COLO829 (cell line): ENCODE measurements around the gene SPOP.
"Not testable (repeated sequence)": the region's sequence is repeated elsewhere in the genome, so short reads cannot be mapped to it uniquely, and the experiment has no call there.

Experiments
- DNase-seq: peaks from one replicate; pipeline ENCODE4 v3.0.0; 2012; ENCODE audit warnings: low spot score

SPOP gene

GRCh38 chr17:49647256-49647585 lies 30.7 kb downstream of the SPOP start:
- no peak for DNase-seq

- no peak for DNase-seq
Observed at GRCh38 chr17:49646391-49647255, 31.3 kb downstream of the SPOP start.

GRCh38 chr17:49646056-49646390 lies 31.9 kb downstream of the SPOP start:
- DNase-seq, result not testable (repeated sequence)

GRCh38 chr17:49645654-49646053 lies 32.2 kb downstream of the SPOP start:
- no peak for DNase-seq

GRCh38 chr17:49640556-49640955 lies 37.3 kb downstream of the SPOP start:
- DNase-seq, result no peak

GRCh38 chr17:49638818-49639217 lies 39.1 kb downstream of the SPOP start:
- no peak for DNase-seq

- DNase-seq, result no peak
Observed at GRCh38 chr17:49637739-49638138, 40.2 kb downstream of the SPOP start.

- no peak for DNase-seq
Observed at GRCh38 chr17:49637050-49637449, 40.8 kb downstream of the SPOP start.

- DNase-seq, result no peak
Observed at GRCh38 chr17:49635121-49635520, 42.8 kb downstream of the SPOP start.

GRCh38 chr17:49634485-49634860 lies 43.4 kb downstream of the SPOP start:
- DNase-seq, result no peak

- DNase-seq, result no peak
Observed at GRCh38 chr17:49633762-49634484, 44.0 kb downstream of the SPOP start.

GRCh38 chr17:49633250-49633649 lies 44.6 kb downstream of the SPOP start:
- DNase-seq, result no peak

GRCh38 chr17:49632201-49632600 lies 45.7 kb downstream of the SPOP start:
- DNase-seq, result no peak

GRCh38 chr17:49631496-49631895 lies 46.4 kb downstream of the SPOP start:
- no peak for DNase-seq

GRCh38 chr17:49630113-49630900 lies 47.6 kb downstream of the SPOP start:
- no peak for DNase-seq

- no peak for DNase-seq
Observed at GRCh38 chr17:49629447-49629846, 48.5 kb downstream of the SPOP start.

- no peak for DNase-seq
Observed at GRCh38 chr17:49624896-49625295, 53.0 kb downstream of the SPOP start.

GRCh38 chr17:49621946-49622529 lies 55.9 kb downstream of the SPOP start:
- DNase-seq, result no peak

GRCh38 chr17:49621420-49621819 lies 56.5 kb downstream of the SPOP start:
- DNase-seq, result no peak

GRCh38 chr17:49618028-49618611 lies 59.8 kb downstream of the SPOP start:
- no peak for DNase-seq

GRCh38 chr17:49616601-49617131 lies 61.2 kb downstream of the SPOP start:
- DNase-seq, result no peak

- no peak for DNase-seq
Observed at GRCh38 chr17:49616086-49616485, 61.8 kb downstream of the SPOP start.
